HG03025 (cell line): ENCODE data around the gene ANKMY1.

ENCODE experiments used
- ATAC-seq: cut with Tn5 transposase; IDR thresholded peaks from one replicate; pipeline ENCODE4 v1.9.1; 2021; ENCODE audit warnings: mild to moderate bottlenecking, moderate library complexity; ENCODE audit not compliant: unreplicated experiment, low FRiP score

The ANKMY1 gene, protein sequence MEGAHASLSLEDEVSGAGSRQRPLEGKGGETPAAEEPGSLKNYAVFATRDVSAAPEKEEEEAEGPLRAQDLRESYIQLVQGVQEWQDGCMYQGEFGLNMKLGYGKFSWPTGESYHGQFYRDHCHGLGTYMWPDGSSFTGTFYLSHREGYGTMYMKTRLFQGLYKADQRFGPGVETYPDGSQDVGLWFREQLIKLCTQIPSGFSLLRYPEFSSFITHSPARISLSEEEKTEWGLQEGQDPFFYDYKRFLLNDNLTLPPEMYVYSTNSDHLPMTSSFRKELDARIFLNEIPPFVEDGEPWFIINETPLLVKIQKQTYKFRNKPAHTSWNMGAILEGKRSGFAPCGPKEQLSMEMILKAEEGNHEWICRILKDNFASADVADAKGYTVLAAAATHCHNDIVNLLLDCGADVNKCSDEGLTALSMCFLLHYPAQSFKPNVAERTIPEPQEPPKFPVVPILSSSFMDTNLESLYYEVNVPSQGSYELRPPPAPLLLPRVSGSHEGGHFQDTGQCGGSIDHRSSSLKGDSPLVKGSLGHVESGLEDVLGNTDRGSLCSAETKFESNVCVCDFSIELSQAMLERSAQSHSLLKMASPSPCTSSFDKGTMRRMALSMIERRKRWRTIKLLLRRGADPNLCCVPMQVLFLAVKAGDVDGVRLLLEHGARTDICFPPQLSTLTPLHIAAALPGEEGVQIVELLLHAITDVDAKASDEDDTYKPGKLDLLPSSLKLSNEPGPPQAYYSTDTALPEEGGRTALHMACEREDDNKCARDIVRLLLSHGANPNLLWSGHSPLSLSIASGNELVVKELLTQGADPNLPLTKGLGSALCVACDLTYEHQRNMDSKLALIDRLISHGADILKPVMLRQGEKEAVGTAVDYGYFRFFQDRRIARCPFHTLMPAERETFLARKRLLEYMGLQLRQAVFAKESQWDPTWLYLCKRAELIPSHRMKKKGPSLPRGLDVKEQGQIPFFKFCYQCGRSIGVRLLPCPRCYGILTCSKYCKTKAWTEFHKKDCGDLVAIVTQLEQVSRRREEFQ

DNA sequence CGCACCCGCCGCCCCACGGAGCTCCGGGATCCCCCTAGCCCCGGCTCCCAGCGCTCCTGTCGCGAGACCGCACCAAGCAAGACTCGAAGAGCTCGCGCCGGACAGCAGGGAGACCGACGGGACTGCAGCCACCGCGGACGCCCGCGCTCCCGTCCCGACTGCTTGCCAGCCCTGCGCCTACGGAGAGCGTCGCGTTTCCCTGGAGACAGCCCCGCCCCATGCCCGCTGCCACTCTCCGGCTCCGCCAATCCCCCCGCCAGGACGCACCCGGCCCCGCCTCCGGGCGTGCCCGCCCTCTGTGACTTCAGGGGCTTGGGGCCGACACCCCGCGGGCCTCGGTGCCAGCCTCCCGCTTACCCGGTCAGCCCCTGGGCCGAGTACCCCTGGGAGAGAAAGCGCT lies at the start of gene ANKMY1:
Gene ANKMY1, minus strand, starts transcription at position 181 of the 400 bp plus-strand sequence. CDS start 653 bp downstream, outside the sequence.
- ATAC-seq: no peak

GRCh38 chr2:240605867-240606743 lies 48.3 kb upstream of the ANKMY1 start:
- ATAC-seq: no peak

- ATAC-seq: no peak
Observed at GRCh38 chr2:240604939-240605716, 47.3 kb upstream of the ANKMY1 start.

GRCh38 chr2:240604291-240604938 lies 46.6 kb upstream of the ANKMY1 start:
- ATAC-seq: no peak

GRCh38 chr2:240603846-240604245 lies 46.1 kb upstream of the ANKMY1 start:
- ATAC-seq: no peak

GRCh38 chr2:240603081-240603835 lies 45.5 kb upstream of the ANKMY1 start:
- ATAC-seq: no peak

DNA sequence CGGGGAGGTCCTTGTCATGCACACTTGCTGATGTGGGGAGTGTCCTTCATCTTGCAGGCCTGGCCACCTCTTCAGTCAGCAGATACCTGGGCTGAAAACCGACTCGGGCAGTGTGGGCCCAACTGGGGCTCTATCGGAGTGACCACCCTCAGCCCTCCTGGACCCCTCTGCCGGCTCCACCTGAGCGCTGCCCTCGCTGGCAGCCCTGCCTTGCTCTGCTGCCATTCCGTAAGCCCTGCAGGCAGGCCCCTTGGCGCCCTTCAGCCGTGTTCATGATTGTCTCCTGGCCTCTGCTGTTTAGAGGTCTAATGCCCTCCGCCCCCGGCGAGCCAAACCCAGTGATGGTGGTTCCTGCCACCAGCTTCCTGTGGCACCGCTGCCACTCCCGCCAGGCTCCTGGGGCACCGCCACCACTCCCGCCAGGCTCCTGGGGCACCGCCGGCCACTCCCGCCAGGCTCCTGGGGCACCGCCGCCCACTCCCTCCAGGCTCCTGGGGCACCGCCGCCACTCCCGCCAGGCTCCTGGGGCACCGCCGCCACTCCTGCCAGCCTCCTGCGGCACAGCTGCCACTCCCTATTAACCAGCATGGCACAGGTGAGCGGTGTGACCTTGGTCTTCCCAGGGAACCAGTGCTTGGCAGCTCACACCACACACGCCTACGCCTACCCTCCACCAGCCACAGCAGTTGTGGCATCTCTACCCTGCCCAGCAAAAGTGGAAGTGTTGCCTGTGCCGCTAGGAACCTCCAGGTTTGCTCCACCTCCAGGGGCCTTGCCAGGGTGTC lies 44.7 kb upstream of the ANKMY1 start:
- no peak for ATAC-seq

DNA sequence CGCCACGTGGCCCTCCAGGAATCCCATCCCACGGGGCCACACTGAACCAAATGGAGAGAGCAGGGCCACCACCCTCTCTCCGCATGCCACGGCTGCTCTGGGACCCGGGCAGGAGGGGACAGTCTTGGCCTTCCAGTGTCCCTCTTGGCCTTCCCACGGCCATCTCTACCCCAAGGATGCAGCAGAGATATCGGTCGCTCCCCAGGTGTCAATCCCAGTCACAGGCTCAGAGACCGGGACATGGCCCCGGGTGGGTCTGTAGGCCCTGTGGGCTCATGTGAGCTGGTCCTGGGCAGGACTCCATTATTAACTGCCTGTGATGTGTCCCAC lies 44.0 kb upstream of the ANKMY1 start:
- no peak for ATAC-seq

- no peak for ATAC-seq
Observed at GRCh38 chr2:240601061-240601830, 43.5 kb upstream of the ANKMY1 start.

GRCh38 chr2:240600451-240600961 lies 42.7 kb upstream of the ANKMY1 start:
- no peak for ATAC-seq

DNA sequence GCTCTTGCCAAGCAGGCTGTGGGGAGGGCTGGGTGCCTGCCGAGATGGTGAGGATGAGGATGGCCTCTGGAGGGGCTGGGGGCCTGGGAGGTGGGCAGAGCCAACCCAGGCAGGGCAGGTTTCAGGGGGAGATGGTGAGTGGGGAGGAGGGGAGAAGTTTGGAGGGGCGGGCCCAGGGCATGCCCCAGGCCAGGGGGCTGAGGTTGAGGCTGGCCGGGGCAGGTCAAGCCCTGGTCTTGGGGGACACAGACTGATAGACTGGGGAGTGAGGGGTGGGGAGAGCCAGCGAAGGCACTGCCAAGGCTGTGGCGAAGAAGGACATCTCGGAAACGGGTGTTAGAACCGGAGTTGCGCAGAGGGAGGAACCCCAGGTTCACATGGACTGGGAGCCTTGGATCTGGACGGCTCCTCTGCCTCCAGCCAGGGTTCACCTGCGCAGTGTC lies 41.4 kb upstream of the ANKMY1 start:
- no peak for ATAC-seq

DNA sequence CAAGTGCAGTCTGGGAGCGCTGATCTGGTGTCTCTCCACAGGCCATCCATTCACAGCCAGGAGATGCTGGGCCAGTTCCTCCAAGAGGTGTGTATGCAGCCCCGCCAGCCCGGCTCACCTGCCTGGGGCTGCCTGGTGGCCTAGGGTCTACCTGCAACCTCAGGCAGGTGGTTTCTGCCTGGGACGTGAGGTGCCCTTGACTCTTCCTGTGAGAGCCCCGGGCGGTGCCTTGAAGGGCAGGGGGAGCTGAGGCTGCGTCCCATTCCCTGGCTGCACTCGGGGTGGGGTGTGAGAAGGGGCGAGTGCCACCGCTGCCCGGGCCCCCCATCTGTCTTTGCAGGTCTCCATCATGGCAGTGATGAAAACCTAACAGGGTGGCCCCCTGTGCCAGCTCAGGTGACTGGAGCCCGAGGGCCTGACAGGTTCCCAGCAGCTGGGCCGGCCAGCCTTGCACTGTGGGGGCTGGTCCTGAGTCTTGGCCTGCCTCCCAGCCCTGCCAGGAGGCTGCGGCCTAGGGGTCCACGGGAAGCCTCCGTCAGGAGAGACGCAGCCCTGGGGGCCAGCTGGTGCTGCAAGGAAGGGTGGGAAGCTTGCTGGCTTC lies 40.6 kb upstream of the ANKMY1 start:
- no peak for ATAC-seq

GRCh38 chr2:240597419-240598181 lies 39.8 kb upstream of the ANKMY1 start:
- ATAC-seq: no peak

- no peak for ATAC-seq
Observed at GRCh38 chr2:240597054-240597418, 39.2 kb upstream of the ANKMY1 start.

DNA sequence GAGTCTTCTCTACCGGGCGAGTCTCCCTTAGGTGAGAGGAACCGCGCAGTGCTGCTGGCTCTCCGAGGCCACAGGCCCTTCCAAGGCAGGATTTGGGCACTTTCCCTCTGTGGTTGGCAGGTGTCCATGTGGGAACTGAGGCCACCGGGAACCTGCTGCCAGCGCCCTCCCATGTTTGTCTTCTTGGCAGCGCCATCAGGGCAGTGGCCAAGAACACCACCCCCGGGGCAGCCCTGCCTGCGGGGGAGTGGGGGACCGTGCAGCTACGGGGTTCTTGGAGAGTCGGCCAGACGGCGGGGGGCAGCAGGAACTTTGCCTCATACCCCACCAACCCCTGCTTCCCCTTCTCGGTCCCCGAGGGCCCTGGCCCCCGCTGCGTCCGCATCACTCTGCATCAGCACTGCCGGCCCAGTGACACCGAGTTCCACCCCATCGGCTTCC lies 38.7 kb upstream of the ANKMY1 start:
- ATAC-seq: no peak

DNA sequence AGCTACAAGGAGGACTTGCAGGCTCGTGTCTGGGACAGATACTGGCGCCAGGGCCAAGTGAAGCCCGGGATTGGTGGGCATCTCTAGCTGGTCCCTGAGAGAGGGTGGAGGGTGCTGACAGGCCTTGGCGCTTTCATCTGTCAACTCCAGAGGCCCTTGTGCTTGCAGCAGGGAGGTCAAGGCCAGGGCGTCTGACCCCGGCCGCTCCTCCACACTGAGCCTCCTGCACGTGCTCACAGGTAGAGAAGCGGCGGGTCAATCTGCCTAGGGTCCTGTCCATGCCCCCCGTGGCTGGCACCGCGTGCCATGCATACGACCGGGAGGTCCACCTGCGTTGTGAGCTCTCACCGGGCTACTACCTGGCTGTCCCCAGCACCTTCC lies 38.3 kb upstream of the ANKMY1 start:
- ATAC-seq: no peak
